ENCODE results near the gene NSUN4.

DNA sequence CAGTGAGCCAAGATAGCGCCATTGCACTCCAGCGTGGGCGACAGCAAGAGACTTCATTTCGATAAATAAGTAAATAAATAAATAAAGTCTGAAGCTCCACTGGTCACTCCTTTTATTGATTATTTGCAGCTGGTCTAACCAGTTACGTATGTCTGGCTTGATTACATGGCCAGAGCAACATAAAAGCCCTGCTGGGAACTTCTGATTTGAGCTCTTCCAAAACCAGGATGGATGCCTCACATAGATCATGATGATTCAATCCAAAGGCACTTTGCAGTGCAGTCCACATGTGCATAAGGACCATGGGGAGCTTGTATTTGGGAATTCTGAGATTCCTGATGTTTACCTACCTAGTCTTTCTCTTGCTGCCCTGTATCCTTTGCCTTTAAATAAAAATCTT, 24.0 kb downstream of the NSUN4 start:
- TF ChIP-seq, protein P1, sequence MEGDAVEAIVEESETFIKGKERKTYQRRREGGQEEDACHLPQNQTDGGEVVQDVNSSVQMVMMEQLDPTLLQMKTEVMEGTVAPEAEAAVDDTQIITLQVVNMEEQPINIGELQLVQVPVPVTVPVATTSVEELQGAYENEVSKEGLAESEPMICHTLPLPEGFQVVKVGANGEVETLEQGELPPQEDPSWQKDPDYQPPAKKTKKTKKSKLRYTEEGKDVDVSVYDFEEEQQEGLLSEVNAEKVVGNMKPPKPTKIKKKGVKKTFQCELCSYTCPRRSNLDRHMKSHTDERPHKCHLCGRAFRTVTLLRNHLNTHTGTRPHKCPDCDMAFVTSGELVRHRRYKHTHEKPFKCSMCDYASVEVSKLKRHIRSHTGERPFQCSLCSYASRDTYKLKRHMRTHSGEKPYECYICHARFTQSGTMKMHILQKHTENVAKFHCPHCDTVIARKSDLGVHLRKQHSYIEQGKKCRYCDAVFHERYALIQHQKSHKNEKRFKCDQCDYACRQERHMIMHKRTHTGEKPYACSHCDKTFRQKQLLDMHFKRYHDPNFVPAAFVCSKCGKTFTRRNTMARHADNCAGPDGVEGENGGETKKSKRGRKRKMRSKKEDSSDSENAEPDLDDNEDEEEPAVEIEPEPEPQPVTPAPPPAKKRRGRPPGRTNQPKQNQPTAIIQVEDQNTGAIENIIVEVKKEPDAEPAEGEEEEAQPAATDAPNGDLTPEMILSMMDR (conservative IDR thresholded peaks at IDR 0.05 in 1 of 2, IDR thresholded peaks at IDR 0.05 in 1 of 2; ENCODE audit: low read depth in 1 of 2, low read length in 2 of 2): no peak
- no peak for TF ChIP-seq EZH2 (IDR thresholded peaks at IDR 0.05; ENCODE audit: low read length, missing control alignments)
